Type B pancreatic cell (in vitro differentiated cells): ENCODE results near the gene AP2B1. TPM values are rescaled to one million over a fixed set of nuclear protein-coding genes. Genes with fewer than 3 reads are reported as not detected.
A peak's percentile ranks its signal among the peaks of the same experiment; 100 is the strongest.
"Not testable (repeated sequence)": the region's sequence is repeated elsewhere in the genome, so short reads cannot be mapped to it uniquely, and the experiment has no call there.

Experiments used
- DNase-seq: peaks from one replicate; pipeline ENCODE4 v3.0.0; 2021; ENCODE audit warnings: mixed read lengths; ENCODE audit not compliant: unreplicated experiment; ENCODE audit errors: extremely low spot score
- H3K27ac Mint-ChIP-seq: 2 replicates; pipeline ENCODE4 v1.8.0; 2021; ENCODE audit warnings: mild to moderate bottlenecking, mixed read lengths
- H3K27me3 Mint-ChIP-seq: 2 replicates; pipeline ENCODE4 v1.8.0; 2021; ENCODE audit warnings: mixed read lengths
- H3K36me3 Mint-ChIP-seq: 2 replicates; pipeline ENCODE4 v1.8.0; 2021; ENCODE audit warnings: mixed read lengths
- H3K4me1 Mint-ChIP-seq: one replicate; pipeline ENCODE4 v1.8.0; 2021; ENCODE audit warnings: mixed read lengths; ENCODE audit not compliant: unreplicated experiment
- H3K4me3 Mint-ChIP-seq: 2 replicates; pipeline ENCODE4 v1.8.0; 2021; ENCODE audit warnings: mild to moderate bottlenecking, mixed read lengths
- H3K9me3 Mint-ChIP-seq: 2 replicates; pipeline ENCODE4 v1.8.0; 2021; ENCODE audit warnings: mixed read lengths
- total RNA-seq: library from RNA; stranded (reverse); gene quantifications from 2 replicates; pipeline ENCODE4 v1.2.1, GENCODE V29; 2021; ENCODE audit warnings: low replicate concordance
- TF ChIP-seq, protein P1 (sequence below): fragments of 200-600 bp; sonication (generic); conservative IDR thresholded peaks from 2 replicates; pipeline ENCODE4 v1.5.0; 2021; ENCODE audit warnings: antibody characterized with exemption, mild to moderate bottlenecking

Gene AP2B1
- total RNA-seq, 1 donor from 2014 or later, result 165 TPM

DNA sequence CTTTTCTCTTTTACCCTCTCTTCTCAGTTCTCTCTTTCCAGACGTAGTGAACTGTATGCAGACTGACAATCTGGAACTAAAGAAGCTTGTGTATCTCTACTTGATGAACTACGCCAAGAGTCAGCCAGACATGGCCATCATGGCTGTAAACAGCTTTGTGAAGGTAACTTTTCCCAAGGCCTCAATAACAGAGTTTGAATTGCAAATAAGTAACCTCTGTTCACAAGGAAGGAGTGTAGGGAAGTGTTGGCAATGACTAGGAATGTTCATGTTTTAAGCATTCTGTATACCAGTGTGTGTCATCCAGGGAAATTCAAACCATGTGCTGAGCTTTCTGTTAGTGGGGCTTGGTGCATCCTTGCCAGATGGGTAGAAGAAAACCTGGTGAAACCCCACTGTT, 18.6 kb downstream of the AP2B1 start:
- Mint-ChIP-seq H3K27ac (no peak overlapping the region), H3K36me3 (peaks cover 3% of the 10 kb centered on the region), H3K4me1 (no peaks in the 10 kb centered on the region), H3K4me3 (no peak overlapping the region), H3K9me3 (no peaks in the 10 kb centered on the region), H3K27me3 (no peaks in the 10 kb centered on the region)
- no peak for DNase-seq
- TF ChIP-seq, protein P1, sequence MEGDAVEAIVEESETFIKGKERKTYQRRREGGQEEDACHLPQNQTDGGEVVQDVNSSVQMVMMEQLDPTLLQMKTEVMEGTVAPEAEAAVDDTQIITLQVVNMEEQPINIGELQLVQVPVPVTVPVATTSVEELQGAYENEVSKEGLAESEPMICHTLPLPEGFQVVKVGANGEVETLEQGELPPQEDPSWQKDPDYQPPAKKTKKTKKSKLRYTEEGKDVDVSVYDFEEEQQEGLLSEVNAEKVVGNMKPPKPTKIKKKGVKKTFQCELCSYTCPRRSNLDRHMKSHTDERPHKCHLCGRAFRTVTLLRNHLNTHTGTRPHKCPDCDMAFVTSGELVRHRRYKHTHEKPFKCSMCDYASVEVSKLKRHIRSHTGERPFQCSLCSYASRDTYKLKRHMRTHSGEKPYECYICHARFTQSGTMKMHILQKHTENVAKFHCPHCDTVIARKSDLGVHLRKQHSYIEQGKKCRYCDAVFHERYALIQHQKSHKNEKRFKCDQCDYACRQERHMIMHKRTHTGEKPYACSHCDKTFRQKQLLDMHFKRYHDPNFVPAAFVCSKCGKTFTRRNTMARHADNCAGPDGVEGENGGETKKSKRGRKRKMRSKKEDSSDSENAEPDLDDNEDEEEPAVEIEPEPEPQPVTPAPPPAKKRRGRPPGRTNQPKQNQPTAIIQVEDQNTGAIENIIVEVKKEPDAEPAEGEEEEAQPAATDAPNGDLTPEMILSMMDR, result no peak

DNA sequence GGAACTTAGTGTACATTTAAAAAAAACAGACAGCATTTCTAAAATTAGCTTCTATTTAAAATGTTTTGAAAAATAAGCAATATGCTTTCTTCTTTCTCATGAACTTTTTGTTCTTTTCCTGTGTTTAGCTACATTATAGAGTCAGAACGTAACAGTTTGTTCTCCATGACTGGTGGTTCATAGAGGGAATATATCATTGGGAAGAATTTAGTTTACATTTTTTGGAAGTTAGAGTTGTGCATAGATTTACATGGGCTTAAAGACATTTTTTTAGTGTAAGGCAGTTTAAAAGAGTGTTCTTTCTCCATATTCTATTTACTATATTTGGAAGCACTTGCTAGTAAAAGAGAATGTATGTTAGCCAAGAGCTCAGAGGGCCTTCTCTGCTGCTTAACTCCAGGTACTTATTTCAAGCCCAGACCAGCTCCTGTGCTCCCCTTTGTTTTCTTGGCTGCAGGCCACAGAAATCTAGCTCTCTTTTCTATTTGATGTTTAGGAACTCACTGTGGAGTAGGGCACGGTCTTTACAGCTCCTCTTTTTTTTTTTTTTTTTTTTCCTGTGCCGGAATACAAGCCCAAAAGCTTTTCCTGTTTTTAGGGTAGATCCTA, 20.2 kb downstream of the AP2B1 start:
- Mint-ChIP-seq H3K4me1 (no peaks in the 10 kb centered on the region), H3K4me3 (no peak overlapping the region)
- TF ChIP-seq, protein P1, result no peak

DNA sequence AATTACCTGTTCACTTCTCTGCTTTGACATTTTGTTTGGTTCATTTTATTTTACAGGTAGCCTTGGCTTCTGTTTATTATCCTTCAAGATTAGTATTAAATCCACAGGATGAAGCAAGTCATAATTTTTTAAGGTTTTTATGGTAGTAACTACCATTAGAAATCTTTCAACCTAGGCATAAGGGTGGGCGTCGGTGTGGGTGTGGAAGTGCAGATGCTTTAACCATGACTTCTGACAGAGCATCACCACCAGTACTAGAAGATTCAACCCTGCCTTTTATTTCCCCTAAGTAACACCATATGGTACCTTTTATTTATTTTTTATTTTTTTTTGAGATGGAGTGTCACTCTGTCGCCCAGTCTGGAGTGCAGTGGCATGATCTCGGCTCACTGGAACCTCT, 22.7 kb downstream of the AP2B1 start:
- no peaks in the 10 kb centered on the region for H3K9me3 Mint-ChIP-seq
- TF ChIP-seq, protein P1, result no peak
- H3K27me3 Mint-ChIP-seq, result no peaks in the 10 kb centered on the region
- peaks cover 3% of the 10 kb centered on the region for H3K36me3 Mint-ChIP-seq
- H3K27ac Mint-ChIP-seq, result no peak overlapping the region
- no peak overlapping the region for H3K4me3 Mint-ChIP-seq
- H3K4me1 Mint-ChIP-seq, result no peaks in the 10 kb centered on the region
- DNase-seq, result no peak

More for the DNA sequence above, 20.2 kb downstream of the AP2B1 start:
- no peak for DNase-seq
- no peak overlapping the region for H3K27ac Mint-ChIP-seq
- peaks cover 3% of the 10 kb centered on the region for H3K36me3 Mint-ChIP-seq
- H3K9me3 Mint-ChIP-seq, result no peaks in the 10 kb centered on the region
- H3K27me3 Mint-ChIP-seq, result no peaks in the 10 kb centered on the region

DNA sequence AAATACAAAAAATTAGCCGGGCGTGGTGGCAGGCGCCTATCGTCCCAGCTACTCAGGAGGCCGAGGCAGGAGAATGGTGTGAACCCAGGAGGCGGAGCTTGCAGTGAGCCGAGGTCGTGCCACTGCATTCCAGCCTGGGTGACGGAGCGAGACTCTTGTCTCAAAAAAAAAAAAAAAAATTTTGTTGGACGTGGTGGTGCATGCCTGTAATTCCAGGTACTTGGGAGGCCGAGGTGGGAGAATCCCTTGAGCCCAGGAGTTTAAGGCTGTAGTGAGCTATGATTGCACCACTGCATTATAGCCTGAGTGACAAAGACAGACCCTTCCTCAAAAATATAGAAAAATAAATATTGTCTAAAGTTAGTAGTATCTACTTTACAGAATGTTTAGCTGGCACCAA, 23.6 kb downstream of the AP2B1 start:
- not testable (repeated sequence) for H3K4me1 Mint-ChIP-seq, H3K27ac Mint-ChIP-seq, H3K9me3 Mint-ChIP-seq, H3K4me3 Mint-ChIP-seq, DNase-seq, H3K27me3 Mint-ChIP-seq, H3K36me3 Mint-ChIP-seq

DNA sequence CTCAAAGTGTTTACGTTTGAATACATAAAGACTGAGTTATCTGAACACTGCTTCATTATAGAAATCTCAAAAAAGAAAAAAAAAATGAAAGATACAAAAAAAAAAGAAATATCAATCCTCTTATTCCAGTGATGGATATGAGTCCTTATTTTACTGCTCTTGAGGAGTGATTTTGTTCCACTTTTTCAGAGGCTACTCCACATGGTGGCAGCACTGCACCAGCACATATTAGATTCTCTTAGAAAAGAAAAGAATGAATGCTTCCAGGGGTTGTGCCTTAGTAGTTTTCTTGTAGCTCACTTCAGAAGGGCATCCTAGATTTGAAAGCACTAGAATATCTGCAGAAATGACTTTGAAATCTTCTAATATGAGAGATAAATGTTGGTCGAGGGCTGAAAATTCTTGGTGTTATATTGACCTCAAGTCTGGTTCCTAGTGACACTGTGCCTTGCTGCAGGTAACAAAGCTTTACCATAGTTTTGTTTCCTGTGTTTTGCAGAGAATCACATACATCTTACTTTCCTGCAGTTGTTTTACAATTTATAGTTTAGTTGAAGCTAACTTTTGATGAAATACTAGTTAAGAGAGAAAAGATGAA, 25.9 kb downstream of the AP2B1 start:
- H3K36me3 Mint-ChIP-seq, result no peaks in the 10 kb centered on the region
- H3K9me3 Mint-ChIP-seq, result no peaks in the 10 kb centered on the region
- no peak for DNase-seq
- H3K4me3 Mint-ChIP-seq, result no peak overlapping the region
- H3K4me1 Mint-ChIP-seq, result peaks cover 7% of the 10 kb centered on the region
- no peak overlapping the region for H3K27ac Mint-ChIP-seq
- TF ChIP-seq, protein P1, result peak; percentile 83
- H3K27me3 Mint-ChIP-seq, result no peaks in the 10 kb centered on the region

DNA sequence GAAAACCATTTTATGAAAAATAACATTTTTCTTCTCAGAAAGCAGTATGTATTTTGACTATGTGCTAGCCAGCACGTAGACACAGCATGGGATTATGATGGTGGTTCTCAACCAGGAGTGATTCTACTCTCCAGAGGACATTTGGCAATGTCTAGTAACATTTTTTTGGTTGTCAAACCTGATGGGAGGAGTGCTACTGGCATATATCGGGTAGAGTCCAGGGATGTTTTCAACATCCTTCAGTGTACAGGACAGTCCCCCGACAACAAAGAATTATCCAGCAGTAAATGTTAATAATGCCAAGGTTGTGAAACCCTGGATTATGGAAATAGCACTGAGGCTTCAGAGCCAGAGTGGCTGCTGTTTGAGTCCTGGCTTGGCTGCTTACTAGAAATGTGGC, 27.7 kb downstream of the AP2B1 start:
- no peak overlapping the region for H3K27ac Mint-ChIP-seq
- no peak overlapping the region for H3K4me3 Mint-ChIP-seq
- no peaks in the 10 kb centered on the region for H3K27me3 Mint-ChIP-seq
- H3K4me1 Mint-ChIP-seq, result peaks cover 13% of the 10 kb centered on the region
- H3K36me3 Mint-ChIP-seq, result no peaks in the 10 kb centered on the region
- TF ChIP-seq, protein P1, result no peak
- no peak for DNase-seq
- no peaks in the 10 kb centered on the region for H3K9me3 Mint-ChIP-seq
